ENCODE measurements around the gene PNPLA6. TPM values are rescaled to one million over a fixed set of nuclear protein-coding genes. Genes with fewer than 3 reads are reported as not detected.

PNPLA6 gene
- polyA plus RNA-seq, 1 of the 3 experiments (the other 2 are of a cell fraction), result 90.5 TPM

- Histone ChIP-seq H3K4me3 (ENCODE audit: low read depth in 2 of 2, low read length in 1 of 2) (no peak overlapping the region), H2AFZ (ENCODE audit: low read depth) (no peak overlapping the region), H3K79me2 (ENCODE audit: insufficient read depth) (no peaks in the 10 kb centered on the region), H3K36me3 (replicated peaks in 1 of 2; ENCODE audit: control insufficient read depth in 1 of 2, insufficient read depth in 2 of 2, low read length in 1 of 2) (peaks cover 11% of the 10 kb centered on the region in 2 experiments), H3K27me3 (ENCODE audit: insufficient read depth) (no peaks in the 10 kb centered on the region), H3K27ac (ENCODE audit: low read depth in 2 of 2, low read length in 1 of 2) (no peak overlapping the region), H4K20me1 (ENCODE audit: insufficient read depth) (no peaks in the 10 kb centered on the region), H3F3A (replicated peaks; ENCODE audit: insufficient read depth) (no peaks in the 10 kb centered on the region), H3K9me3 (no peaks in the 10 kb centered on the region), H3K4me2 (no peak overlapping the region), H3K9ac (no peak overlapping the region), H3K9me2 (no peaks in the 10 kb centered on the region), H3K4me1 (ENCODE audit: control insufficient read depth in 1 of 2, insufficient read depth in 2 of 2, low read depth in 1 of 2, low read length in 1 of 2) (no peaks in the 10 kb centered on the region; a peak in 1 of 4 replicates)
- 93% methylated on average over 27 of the region's 36 CpGs for WGBS (ENCODE audit: low lambda C conversion rate)
- TF ChIP-seq REST (IDR thresholded peaks at IDR 0.05; ENCODE audit: low read depth, low read length), result no peak
- TF ChIP-seq USF2 (IDR thresholded peaks at IDR 0.05; ENCODE audit: borderline replicate concordance, low read depth, low read length), result no peak
- no peak for TF ChIP-seq EZH2phosphoT487 (IDR thresholded peaks at IDR 0.05; ENCODE audit: borderline replicate concordance, low read depth)
- no peak for TF ChIP-seq RCOR1 (IDR thresholded peaks at IDR 0.05; ENCODE audit: low read length)
- TF ChIP-seq RAD21 (IDR thresholded peaks at IDR 0.05; ENCODE audit: low read length), result no peak
- no peak for TF ChIP-seq ELF1 (IDR thresholded peaks at IDR 0.05)
- TF ChIP-seq POLR2AphosphoS5 (IDR thresholded peaks at IDR 0.05; ENCODE audit: low read depth, low read length), result no peak
- no peak for TF ChIP-seq TCF12 (IDR thresholded peaks at IDR 0.05)
- TF ChIP-seq FOSL2 (IDR thresholded peaks at IDR 0.05; ENCODE audit: borderline replicate concordance, low read depth), result no peak
- TF ChIP-seq IRF3 (IDR thresholded peaks at IDR 0.05; ENCODE audit: low read depth, low read length), result no peak
- DNase-seq, result peak; percentile 7
- ChIA-PET POLR2A (no interaction called here), CTCF (no interaction called here)
These were observed 14.1 kb downstream of the PNPLA6 start for GRCh38 chr19:7549429-7550148.
